Natural killer cell (primary cell): ENCODE measurements around the gene MYO1D. TPM values are rescaled to one million over a fixed set of nuclear protein-coding genes. Genes with fewer than 3 reads are reported as not detected.
A peak's percentile ranks its signal among the peaks of the same experiment; 100 is the strongest.

Source experiments
- ATAC-seq, 3 donors: fragments of 150-1000 bp in 2 of 3; fragments of 200-7000 bp in 1 of 3; cut with Tn5 transposase; 1 replicate in 1 of 3; 2 replicates in 2 of 3; pipeline ENCODE4 v1.10.0; 2021; ENCODE audit warnings: mild to moderate bottlenecking in 2 of 3, moderate library complexity in 2 of 3
- DNase-seq, 2 donors: peaks; one replicate each; pipeline versions ENCODE4 v3.0.0 to v3.0.0-alpha.2; 2013 to 2021; ENCODE audit warnings: mixed read lengths in 1 of 2
- H3K27ac ChIP-seq: one replicate; pipeline ENCODE4 v1.5.1; 2013; ENCODE audit warnings: mild to moderate bottlenecking, low read length
- H3K27me3 ChIP-seq: one replicate; pipeline ENCODE4 v1.6.1; 2013; ENCODE audit warnings: low read length; ENCODE audit not compliant: control insufficient read depth, insufficient read depth
- H3K36me3 ChIP-seq: one replicate; pipeline ENCODE4 v1.6.1; 2013; ENCODE audit warnings: low read length; ENCODE audit not compliant: control insufficient read depth, insufficient read depth
- H3K4me1 ChIP-seq: one replicate; pipeline ENCODE4 v1.6.1; 2013; ENCODE audit warnings: low read length; ENCODE audit not compliant: control insufficient read depth, insufficient read depth
- H3K4me3 ChIP-seq: one replicate; pipeline ENCODE4 v1.5.1; 2013; ENCODE audit warnings: low read length
- H3K9me3 ChIP-seq: one replicate; pipeline ENCODE4 v1.6.1; 2013; ENCODE audit warnings: low read length; ENCODE audit not compliant: control insufficient read depth, insufficient read depth
- H3K27ac Mint-ChIP-seq, 2 donors: one replicate each; pipeline ENCODE4 v1.8.0; 2022; ENCODE audit warnings: mild to moderate bottlenecking in 2 of 2, mixed read lengths in 2 of 2, moderate library complexity in 1 of 2
- H3K27me3 Mint-ChIP-seq, 2 donors: one replicate each; pipeline ENCODE4 v1.8.0; 2022; ENCODE audit warnings: low read depth in 2 of 2, mixed read lengths in 2 of 2
- H3K36me3 Mint-ChIP-seq: one replicate; pipeline ENCODE4 v1.8.0; 2022; ENCODE audit warnings: mixed read lengths
- H3K4me1 Mint-ChIP-seq, 2 donors: one replicate each; pipeline ENCODE4 v1.8.0; 2022; ENCODE audit warnings: mixed read lengths in 2 of 2
- H3K4me3 Mint-ChIP-seq: one replicate; pipeline ENCODE4 v1.8.0; 2022; ENCODE audit warnings: mild to moderate bottlenecking, moderate library complexity, mixed read lengths
- H3K9me3 Mint-ChIP-seq, 2 donors: one replicate each; pipeline ENCODE4 v1.8.0; 2022; ENCODE audit warnings: mixed read lengths in 2 of 2
- WGBS: methylation state at CpG from one replicate; pipeline ENCODE4 v1.1.7; 2013; ENCODE audit warnings: missing lambda C conversion rate; ENCODE audit not compliant: insufficient coverage; 5-methylcytosine and 5-hydroxymethylcytosine counted together
- intact Hi-C: fragments of 100-400 bp; cut with micrococcal nuclease; formaldehyde crosslinking; loops from one replicate; pipeline ENCODE4 v1.14.2; 2022
- total RNA-seq, 4 donors: library from RNA; stranded (reverse); fragments of 120-200 nt in 1 of 4; gene quantifications; one replicate each; pipeline versions ENCODE4 v1.2.3 to v1.2.4, GENCODE V29; 2013 to 2022
- TF ChIP-seq, protein P1 (sequence below): fragments of 200-600 bp; IDR thresholded peaks from one replicate; pipeline ENCODE4 v1.8.0; 2022; ENCODE audit warnings: antibody characterized with exemption

MYO1D gene
- total RNA-seq, 3 donors from 2014 or later (not counting 1 experiment from before 2014, with no cell fraction given), result 6.8 to 20.2 (median 10.5) TPM

DNA sequence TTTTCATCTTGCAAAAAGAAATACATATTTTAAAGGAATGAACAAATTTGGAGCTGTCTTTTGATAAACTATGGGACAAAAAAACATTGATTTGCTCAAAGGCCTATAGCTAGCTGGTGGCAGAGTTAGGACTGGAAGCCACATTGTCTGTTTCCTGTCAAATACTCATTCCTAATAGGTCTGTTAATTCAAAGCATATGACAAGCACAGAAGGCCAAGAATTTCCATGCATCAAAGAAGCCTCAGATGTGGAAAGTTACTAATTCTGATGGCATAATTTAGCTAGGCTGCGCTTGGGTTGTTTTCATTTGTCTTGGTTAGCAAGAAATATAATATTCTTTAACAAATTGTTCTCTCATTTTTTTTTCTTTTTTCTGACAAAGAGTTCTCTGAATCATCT, 292.1 kb downstream of the MYO1D start:
- H3K27ac Mint-ChIP-seq, result no peak overlapping the region
- ATAC-seq (no peak), DNase-seq (no peak)
- Histone ChIP-seq H3K27ac (no peak overlapping the region), H3K4me3 (no peak overlapping the region), H3K9me3 (no peaks in the 10 kb centered on the region), H3K36me3 (no peaks in the 10 kb centered on the region), H3K4me1 (no peaks in the 10 kb centered on the region), H3K27me3 (no peaks in the 10 kb centered on the region)
- TF ChIP-seq, protein P1, sequence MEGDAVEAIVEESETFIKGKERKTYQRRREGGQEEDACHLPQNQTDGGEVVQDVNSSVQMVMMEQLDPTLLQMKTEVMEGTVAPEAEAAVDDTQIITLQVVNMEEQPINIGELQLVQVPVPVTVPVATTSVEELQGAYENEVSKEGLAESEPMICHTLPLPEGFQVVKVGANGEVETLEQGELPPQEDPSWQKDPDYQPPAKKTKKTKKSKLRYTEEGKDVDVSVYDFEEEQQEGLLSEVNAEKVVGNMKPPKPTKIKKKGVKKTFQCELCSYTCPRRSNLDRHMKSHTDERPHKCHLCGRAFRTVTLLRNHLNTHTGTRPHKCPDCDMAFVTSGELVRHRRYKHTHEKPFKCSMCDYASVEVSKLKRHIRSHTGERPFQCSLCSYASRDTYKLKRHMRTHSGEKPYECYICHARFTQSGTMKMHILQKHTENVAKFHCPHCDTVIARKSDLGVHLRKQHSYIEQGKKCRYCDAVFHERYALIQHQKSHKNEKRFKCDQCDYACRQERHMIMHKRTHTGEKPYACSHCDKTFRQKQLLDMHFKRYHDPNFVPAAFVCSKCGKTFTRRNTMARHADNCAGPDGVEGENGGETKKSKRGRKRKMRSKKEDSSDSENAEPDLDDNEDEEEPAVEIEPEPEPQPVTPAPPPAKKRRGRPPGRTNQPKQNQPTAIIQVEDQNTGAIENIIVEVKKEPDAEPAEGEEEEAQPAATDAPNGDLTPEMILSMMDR, result no peak
- H3K36me3 Mint-ChIP-seq, result peaks cover 9% of the 10 kb centered on the region
- no peaks in the 10 kb centered on the region for H3K27me3 Mint-ChIP-seq
- intact Hi-C loops, result no loop called here
- H3K4me3 Mint-ChIP-seq, result no peak overlapping the region
- H3K9me3 Mint-ChIP-seq, result peaks cover 3 to 11% of the 10 kb centered on the region in 2 donors
- WGBS, result no CpG with 5 or more reads among the region's 1 CpG
- no peaks in the 10 kb centered on the region for H3K4me1 Mint-ChIP-seq

DNA sequence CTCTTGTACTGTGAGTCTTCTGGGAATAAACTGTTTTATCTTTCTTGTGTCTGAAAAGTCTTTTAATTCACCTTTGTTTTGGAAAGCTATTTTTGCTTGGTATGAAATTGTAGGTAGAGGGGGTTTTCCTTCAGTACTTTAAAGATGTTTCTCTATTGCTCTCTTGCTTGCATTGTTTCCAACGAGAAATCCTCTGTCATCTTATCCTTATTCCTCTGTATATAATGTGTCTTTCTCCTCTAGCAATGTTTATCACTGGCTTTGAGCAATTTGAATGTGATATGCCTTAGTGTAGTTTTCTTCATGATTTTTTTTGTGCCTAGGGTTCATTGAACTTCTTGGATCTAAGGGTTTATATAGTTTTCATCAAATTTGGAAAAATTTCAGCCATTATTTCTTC, 293.9 kb downstream of the MYO1D start:
- Mint-ChIP-seq H3K4me3 (no peak overlapping the region), H3K36me3 (peaks cover 9% of the 10 kb centered on the region), H3K9me3 (peaks cover 3 to 11% of the 10 kb centered on the region in 2 donors), H3K4me1 (no peaks in the 10 kb centered on the region), H3K27me3 (no peaks in the 10 kb centered on the region), H3K27ac (no peak overlapping the region)
- no peaks in the 10 kb centered on the region for H3K27me3 ChIP-seq
- WGBS, result no CpG with 5 or more reads among the region's 1 CpG
- TF ChIP-seq, protein P1, result no peak
- DNase-seq (no peak), ATAC-seq (no peak)
- H3K36me3 ChIP-seq, result no peaks in the 10 kb centered on the region
- H3K27ac ChIP-seq, result no peak overlapping the region
- intact Hi-C loops, result no loop called here
- no peaks in the 10 kb centered on the region for H3K9me3 ChIP-seq
- no peak overlapping the region for H3K4me3 ChIP-seq
- no peaks in the 10 kb centered on the region for H3K4me1 ChIP-seq

DNA sequence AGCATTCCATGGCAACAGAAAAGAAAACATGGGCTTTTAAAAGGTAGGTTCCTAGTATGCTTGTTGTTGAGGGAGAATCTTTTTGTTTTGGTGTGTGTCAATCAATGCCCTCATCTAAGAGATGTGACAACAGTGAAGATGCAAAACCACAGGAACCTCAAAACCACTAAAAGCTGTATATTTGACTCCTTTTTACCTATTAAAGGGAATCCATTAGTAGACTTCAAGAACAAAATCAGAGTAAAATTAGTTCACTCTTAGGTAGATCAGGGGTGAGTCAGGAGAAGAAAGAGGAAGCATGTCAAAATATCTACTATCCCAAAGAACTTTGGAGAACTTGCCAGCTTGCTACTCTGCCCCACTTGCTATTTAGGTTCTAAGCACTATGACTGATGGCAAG, 301.1 kb downstream of the MYO1D start:
- H3K27me3 Mint-ChIP-seq, result no peaks in the 10 kb centered on the region
- no peaks in the 10 kb centered on the region for H3K36me3 Mint-ChIP-seq
- Histone ChIP-seq H3K4me1 (peaks cover 4% of the 10 kb centered on the region), H3K27me3 (no peaks in the 10 kb centered on the region), H3K4me3 (no peak overlapping the region), H3K36me3 (no peaks in the 10 kb centered on the region), H3K27ac (no peak overlapping the region), H3K9me3 (no peaks in the 10 kb centered on the region)
- intact Hi-C loops, result no loop called here
- ATAC-seq, result no peak
- DNase-seq, result peak in 1 of 2 donors; percentile 43
- TF ChIP-seq, protein P1, result no peak
- H3K4me3 Mint-ChIP-seq, result no peak overlapping the region
- peak overlapping the region in 1 of 2 donors; percentile 32 for H3K27ac Mint-ChIP-seq
- peaks cover 9% of the 10 kb centered on the region in 2 donors for H3K4me1 Mint-ChIP-seq
- peaks cover 2% of the 10 kb centered on the region in 2 donors for H3K9me3 Mint-ChIP-seq

DNA sequence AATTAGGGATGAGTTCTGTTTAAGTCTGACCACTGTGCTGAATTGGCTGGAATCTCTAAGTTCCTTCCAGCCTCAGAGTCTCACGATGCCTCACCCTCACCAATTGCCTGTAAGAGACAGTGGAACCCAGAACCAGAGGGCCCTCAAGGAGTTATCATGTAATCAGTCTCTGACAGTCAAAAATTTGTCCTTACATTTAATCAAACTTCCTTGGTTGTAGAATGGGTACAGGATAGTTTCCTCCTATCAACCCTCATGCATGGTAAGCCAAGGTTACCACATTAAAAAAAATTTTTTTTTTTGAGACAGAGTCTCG, 306.9 kb downstream of the MYO1D start:
- WGBS, result 53% methylated on average over 2 of the region's 2 CpGs
- Histone ChIP-seq H3K27ac (no peak overlapping the region), H3K27me3 (no peaks in the 10 kb centered on the region), H3K4me1 (no peaks in the 10 kb centered on the region), H3K36me3 (no peaks in the 10 kb centered on the region), H3K9me3 (no peaks in the 10 kb centered on the region), H3K4me3 (no peak overlapping the region)
- Mint-ChIP-seq H3K27me3 (no peaks in the 10 kb centered on the region), H3K9me3 (no peaks in the 10 kb centered on the region), H3K36me3 (no peaks in the 10 kb centered on the region), H3K27ac (no peak overlapping the region), H3K4me1 (peaks cover 0 to 6% of the 10 kb centered on the region in 2 donors), H3K4me3 (no peak overlapping the region)
- TF ChIP-seq, protein P1, result no peak
- DNase-seq, result no peak
- intact Hi-C loops, result no loop called here
- ATAC-seq, result no peak
